Right atrium auricular region (tissue), 2 donors: ENCODE data around the gene MITF. TPM values are rescaled to one million over a fixed set of nuclear protein-coding genes. Genes with fewer than 3 reads are reported as not detected.
A peak's percentile ranks its signal among the peaks of the same experiment; 100 is the strongest.

Experiments used
- DNase-seq: peaks from one replicate; pipeline ENCODE4 v3.0.0-alpha.2; 2019; ENCODE audit warnings: low spot score
- H3K27ac ChIP-seq, 2 donors: fragments of 200-600 bp; sonication (generic); 1 replicate in 1 of 2; 2 replicates in 1 of 2; pipeline ENCODE4 v1.5.1; 2016 to 2019
- H3K27me3 ChIP-seq, 2 donors: fragments of 200-600 bp; sonication (generic); one replicate each; pipeline versions ENCODE4 v1.5.1 to v1.6.0; 2017 to 2019
- H3K36me3 ChIP-seq: fragments of 200-600 bp; sonication (generic); one replicate; pipeline ENCODE4 v1.5.1; 2016
- H3K4me1 ChIP-seq, 2 donors: fragments of 200-600 bp; sonication (generic); one replicate each; pipeline versions ENCODE4 v1.5.1 to v1.6.0; 2017 to 2019
- H3K4me3 ChIP-seq, 2 donors: fragments of 200-600 bp; sonication (generic); 1 replicate in 1 of 2; 2 replicates in 1 of 2; pipeline ENCODE4 v1.5.1; 2017 to 2019; ENCODE audit warnings: mild to moderate bottlenecking in 1 of 2, moderate library complexity in 1 of 2
- H3K9me3 ChIP-seq, 2 donors: fragments of 200-600 bp; sonication (generic); one replicate each; pipeline ENCODE4 v1.5.1; 2019
- total RNA-seq, 2 donors: library from RNA; depleted of rRNA; stranded (reverse); fragments of >200 nt; gene quantifications; one replicate each; pipeline ENCODE4 v1.1.0, GENCODE V29; 2016
- TF ChIP-seq, protein P1 (sequence below), 2 donors: fragments of 200-600 bp; sonication (generic); IDR thresholded peaks; one replicate each; pipeline ENCODE4 v1.5.1; 2019; ENCODE audit warnings: antibody characterized with exemption in 2 of 2

Gene MITF
- total RNA-seq, 2 donors from 2014 or later, result 47.6 to 68.6 TPM

DNA sequence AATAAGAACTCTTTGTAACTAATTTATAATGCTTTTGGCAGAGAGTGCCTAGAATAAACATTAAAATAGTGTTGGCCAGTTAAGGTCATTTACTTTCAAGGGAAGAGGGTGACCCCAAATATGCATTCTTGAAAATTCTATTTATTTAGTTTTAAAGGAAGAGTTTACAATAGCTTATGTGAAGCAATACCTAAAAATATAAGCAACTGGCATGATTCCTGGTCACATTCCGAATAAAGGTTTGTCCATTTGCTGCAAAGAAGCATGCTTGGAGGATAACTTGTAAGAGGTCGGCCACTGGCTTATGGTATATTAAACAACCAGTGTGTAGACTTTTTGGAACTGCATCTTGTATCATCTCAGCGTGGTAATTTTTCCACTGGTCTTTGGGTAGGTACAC is 10.2 kb downstream of the MITF start:
- H3K4me1 ChIP-seq, result peaks cover 0 to 87% of the 10 kb centered on the region in 2 donors

DNA sequence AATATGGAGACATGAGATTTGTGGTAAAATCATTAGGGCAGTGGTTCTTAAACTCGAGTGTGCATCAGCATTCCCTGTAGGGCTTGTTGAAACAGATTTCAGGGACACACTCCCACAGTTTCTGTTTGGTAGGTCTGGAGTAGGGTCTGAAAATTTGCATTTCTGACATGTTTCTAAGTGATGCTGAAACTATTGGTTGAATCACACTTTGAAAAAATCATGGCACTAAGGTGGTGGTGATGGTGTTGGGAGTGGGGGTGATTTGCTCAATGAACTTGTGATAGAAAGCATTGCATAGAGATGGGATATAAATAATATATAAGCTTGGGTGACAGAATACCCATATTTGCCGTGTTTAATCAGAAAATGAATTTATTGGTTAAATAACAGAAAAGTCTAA is 11.3 kb downstream of the MITF start:
- no peaks in the 10 kb centered on the region for H3K36me3 ChIP-seq
- peak overlapping the region; percentile 59 for H3K27ac ChIP-seq
- no peaks in the 10 kb centered on the region for H3K9me3 ChIP-seq
- TF ChIP-seq, protein P1, sequence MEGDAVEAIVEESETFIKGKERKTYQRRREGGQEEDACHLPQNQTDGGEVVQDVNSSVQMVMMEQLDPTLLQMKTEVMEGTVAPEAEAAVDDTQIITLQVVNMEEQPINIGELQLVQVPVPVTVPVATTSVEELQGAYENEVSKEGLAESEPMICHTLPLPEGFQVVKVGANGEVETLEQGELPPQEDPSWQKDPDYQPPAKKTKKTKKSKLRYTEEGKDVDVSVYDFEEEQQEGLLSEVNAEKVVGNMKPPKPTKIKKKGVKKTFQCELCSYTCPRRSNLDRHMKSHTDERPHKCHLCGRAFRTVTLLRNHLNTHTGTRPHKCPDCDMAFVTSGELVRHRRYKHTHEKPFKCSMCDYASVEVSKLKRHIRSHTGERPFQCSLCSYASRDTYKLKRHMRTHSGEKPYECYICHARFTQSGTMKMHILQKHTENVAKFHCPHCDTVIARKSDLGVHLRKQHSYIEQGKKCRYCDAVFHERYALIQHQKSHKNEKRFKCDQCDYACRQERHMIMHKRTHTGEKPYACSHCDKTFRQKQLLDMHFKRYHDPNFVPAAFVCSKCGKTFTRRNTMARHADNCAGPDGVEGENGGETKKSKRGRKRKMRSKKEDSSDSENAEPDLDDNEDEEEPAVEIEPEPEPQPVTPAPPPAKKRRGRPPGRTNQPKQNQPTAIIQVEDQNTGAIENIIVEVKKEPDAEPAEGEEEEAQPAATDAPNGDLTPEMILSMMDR (IDR thresholded peaks at IDR 0.05), result no peak
- peaks cover 0 to 84% of the 10 kb centered on the region in 2 donors for H3K4me1 ChIP-seq
- DNase-seq, result no peak
- H3K4me3 ChIP-seq, result no peak overlapping the region
- H3K27me3 ChIP-seq, result no peaks in the 10 kb centered on the region

More for the DNA sequence above, 10.2 kb downstream of the MITF start:
- Histone ChIP-seq H3K4me3 (no peak overlapping the region), H3K9me3 (no peaks in the 10 kb centered on the region), H3K36me3 (no peaks in the 10 kb centered on the region), H3K27me3 (no peaks in the 10 kb centered on the region), H3K27ac (peak overlapping the region; percentile 31 to 59)
- DNase-seq, result no peak
- TF ChIP-seq, protein P1 (IDR thresholded peaks at IDR 0.05), result no peak

DNA sequence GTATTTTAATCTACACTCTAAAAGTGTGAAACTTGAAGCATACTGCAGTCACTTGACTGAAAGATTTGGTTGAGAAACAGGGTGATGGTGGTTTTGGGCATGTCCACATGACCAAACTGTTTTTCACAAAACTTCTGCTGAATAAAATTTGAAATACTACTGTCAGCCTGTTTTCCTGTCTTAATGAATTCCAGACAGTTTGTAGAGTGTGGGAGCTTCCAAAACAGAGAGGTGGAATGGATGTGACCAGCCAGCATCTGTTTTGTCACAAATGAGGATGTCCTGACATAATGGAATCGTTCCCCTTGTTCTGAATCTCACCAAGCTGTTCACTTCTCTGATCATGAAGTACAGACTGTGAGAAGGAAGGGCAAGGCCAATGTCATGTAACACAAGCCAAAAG is 11.8 kb downstream of the MITF start:
- no peaks in the 10 kb centered on the region for H3K36me3 ChIP-seq
- H3K4me1 ChIP-seq, result peaks cover 0 to 79% of the 10 kb centered on the region in 2 donors
- no peaks in the 10 kb centered on the region for H3K9me3 ChIP-seq
- TF ChIP-seq, protein P1 (IDR thresholded peaks at IDR 0.05), result no peak
- no peak overlapping the region for H3K4me3 ChIP-seq
- no peaks in the 10 kb centered on the region for H3K27me3 ChIP-seq
- DNase-seq, result no peak
- H3K27ac ChIP-seq, result peak overlapping the region; percentile 59

DNA sequence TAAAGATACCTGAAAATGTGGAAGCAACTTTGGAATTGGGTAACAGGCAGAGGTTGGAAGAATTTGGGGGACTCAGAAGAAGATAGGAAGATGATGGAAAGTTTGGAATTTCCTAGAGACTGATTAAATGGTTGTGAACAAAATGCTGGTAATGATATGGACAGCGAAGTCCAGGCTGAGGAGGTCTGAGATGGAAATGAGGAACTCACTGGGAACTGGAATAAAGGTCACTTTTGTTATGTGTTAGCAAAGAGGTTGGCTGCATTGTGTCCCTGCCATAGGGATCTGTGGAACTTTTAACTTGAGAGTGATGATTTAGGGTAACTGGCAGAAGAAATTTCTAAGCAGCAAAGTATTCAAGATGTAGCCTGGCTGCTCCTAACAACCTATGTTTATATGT is 13.0 kb downstream of the MITF start:
- no peak overlapping the region for H3K4me3 ChIP-seq
- peak overlapping the region; percentile 59 for H3K27ac ChIP-seq
- H3K4me1 ChIP-seq, result peaks cover 0 to 67% of the 10 kb centered on the region in 2 donors
- H3K9me3 ChIP-seq, result no peaks in the 10 kb centered on the region
- no peak for DNase-seq
- no peaks in the 10 kb centered on the region for H3K36me3 ChIP-seq
- no peaks in the 10 kb centered on the region for H3K27me3 ChIP-seq
- TF ChIP-seq, protein P1 (IDR thresholded peaks at IDR 0.05), result no peak

DNA sequence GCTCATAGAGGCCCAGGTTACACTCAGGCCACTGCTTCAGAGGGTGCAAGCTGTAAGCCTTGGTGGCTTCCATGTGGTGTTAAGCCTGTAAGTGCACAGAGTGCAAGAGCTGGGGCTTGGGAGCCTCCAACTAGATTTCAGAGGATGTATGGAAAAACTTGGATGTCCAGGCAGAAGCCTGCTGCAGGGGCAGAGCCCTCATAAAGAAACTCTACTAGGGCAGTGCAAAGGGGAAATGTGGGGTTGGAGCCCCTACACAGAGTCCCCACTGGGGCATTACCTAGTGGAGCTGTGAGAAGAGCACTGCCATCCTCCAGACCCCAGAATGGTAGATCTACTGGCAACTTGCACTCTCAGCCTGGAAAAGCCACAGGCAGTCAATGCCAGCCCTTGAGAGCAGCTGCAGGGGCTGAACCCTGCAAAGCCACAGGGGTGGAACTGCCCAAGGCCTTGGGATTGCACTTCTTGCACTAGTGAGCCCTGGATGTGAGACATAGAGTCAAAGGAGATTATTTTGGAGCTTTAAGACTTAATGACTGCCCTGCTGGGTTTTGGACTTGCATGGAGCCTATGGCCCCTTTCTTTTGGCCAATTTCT is 14.0 kb downstream of the MITF start:
- H3K36me3 ChIP-seq, result no peaks in the 10 kb centered on the region
- no peaks in the 10 kb centered on the region for H3K27me3 ChIP-seq
- H3K4me3 ChIP-seq, result no peak overlapping the region
- DNase-seq, result no peak
- H3K9me3 ChIP-seq, result no peaks in the 10 kb centered on the region
- H3K27ac ChIP-seq, result peak overlapping the region in 1 of 2 donors; percentile 37
- TF ChIP-seq, protein P1 (IDR thresholded peaks at IDR 0.05), result no peak
- H3K4me1 ChIP-seq, result peaks cover 0 to 58% of the 10 kb centered on the region in 2 donors

DNA sequence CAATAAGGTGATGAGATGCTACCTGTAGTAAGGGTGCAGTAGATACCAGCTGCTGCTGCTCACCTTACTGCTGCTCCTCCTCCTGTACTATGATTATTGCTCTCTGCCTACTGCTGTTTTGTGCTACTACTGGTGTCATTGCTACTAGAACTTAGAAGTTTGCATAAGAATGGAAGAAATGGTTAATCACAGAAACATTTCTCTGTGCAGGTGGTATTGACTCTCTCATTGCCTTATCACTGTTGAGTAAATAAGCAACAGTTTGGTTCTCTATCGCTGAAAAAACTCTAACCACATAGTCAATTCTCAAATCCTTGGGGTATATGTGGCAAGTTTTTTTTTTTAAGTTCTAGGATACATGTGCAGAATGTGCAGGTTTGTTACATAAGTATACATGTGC is 16.5 kb downstream of the MITF start:
- no peaks in the 10 kb centered on the region for H3K9me3 ChIP-seq
- H3K4me1 ChIP-seq, result peaks cover 0 to 54% of the 10 kb centered on the region in 2 donors
- no peak for DNase-seq
- no peak overlapping the region for H3K27ac ChIP-seq
- no peaks in the 10 kb centered on the region for H3K27me3 ChIP-seq
- H3K4me3 ChIP-seq, result no peak overlapping the region
- TF ChIP-seq, protein P1 (IDR thresholded peaks at IDR 0.05), result no peak
- no peaks in the 10 kb centered on the region for H3K36me3 ChIP-seq
